ENCODE measurements around the gene CLIP2.
"Not testable (repeated sequence)": the region's sequence is repeated elsewhere in the genome, so short reads cannot be mapped to it uniquely, and the experiment has no call there.

Gene CLIP2

DNA sequence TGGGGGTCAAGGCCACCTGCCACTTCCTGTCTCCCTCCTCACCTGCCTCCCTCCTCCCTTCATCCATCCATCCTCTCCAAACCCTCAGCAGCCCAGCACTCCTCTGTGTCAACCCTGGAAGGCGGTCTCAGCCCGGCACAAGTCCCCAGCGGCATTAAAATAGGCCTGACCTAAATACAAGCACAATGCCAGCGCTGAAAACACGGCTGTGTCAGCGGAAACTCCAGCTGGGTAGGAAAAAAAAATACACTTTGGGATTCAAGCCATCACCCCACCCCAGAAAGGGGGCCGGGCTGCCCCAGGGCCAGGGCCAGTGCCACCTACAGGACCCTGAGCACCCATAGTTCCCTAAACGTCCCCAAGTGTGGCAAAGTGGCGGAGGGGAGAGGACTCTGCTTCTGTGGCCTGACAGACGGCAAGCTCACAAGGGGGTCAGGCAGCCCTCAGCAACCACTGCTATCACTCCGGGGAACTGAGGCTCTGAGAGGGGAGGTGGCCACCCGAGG lies 141.8 kb downstream of the CLIP2 start:
- no peak for DNase-seq (ENCODE audit: low read depth)

DNA sequence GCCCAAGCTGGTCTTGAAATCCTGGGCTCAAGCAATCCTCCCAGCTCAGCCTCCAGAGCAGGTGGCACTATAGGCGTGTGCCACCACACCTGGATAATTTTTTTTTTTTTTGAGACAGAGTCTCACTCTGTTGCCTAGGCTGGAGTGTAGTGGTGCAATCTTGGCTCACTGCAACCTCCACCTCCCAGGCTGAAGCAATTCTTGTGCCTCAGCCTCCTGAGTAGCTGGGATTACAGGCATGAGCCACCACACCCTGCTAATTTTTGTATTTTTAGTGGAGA lies 148.0 kb downstream of the CLIP2 start:
- DNase-seq (ENCODE audit: low read depth), result not testable (repeated sequence)

DNA sequence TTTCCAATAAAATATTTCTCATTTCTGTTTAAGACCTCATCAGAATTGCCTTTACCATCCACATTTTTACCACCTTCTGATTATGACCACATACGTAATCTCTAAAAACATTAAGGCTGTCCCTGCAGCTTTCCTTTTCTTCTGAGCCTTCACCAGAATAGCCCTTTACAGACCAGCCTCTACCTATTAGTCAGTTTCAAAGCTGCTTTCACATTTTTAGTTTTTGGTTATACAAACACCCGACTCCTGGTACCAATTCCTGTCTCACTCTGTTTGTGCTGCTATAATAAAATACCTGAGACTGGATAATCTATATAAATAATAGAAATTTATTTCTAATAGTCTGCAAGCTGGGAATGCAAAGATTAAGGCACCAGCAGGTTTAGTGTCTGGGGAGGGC lies 149.1 kb downstream of the CLIP2 start:
- DNase-seq (ENCODE audit: low read depth), result no peak

DNA sequence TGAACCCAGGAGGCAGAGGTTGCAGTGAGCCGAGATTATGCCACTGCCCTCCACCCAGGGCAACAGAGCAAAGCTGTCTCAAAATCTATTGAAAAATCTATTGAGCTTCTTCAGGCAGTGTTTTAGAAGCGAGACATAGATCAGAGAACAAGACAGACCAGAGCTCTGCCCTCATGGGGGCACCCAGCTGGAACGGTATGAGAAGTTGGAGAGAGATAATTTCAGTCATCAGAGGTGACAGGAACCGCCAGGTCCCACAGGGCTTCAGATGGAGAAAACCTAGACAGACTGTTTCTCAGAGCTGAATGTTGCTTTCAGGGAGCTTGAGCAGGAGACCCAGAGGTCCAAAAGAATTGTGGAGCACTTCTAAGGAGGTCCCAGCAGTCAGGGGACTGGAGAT lies 150.3 kb downstream of the CLIP2 start:
- no peak for DNase-seq (ENCODE audit: low read depth)

DNA sequence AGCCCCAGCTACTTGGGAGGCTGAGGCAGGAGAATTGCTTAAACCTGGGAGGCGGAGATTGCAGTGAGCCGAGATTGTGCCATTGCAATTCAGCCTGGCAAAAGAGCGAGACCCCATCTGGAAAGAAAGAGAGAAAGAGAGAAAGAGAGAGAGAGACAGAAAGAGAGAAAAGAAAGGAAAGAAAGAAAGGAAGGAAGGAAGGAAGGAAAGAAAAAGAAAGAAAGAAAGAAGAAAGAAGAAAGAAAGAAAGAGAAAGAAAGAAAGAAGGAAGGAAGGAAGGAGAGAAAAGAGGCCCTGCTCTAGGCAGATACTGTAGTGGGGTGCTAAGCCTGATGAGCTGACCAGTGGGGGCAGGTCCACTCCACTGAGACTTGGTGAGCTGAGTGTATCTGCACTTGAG lies 150.9 kb downstream of the CLIP2 start:
- not testable (repeated sequence) for DNase-seq (ENCODE audit: low read depth)

DNA sequence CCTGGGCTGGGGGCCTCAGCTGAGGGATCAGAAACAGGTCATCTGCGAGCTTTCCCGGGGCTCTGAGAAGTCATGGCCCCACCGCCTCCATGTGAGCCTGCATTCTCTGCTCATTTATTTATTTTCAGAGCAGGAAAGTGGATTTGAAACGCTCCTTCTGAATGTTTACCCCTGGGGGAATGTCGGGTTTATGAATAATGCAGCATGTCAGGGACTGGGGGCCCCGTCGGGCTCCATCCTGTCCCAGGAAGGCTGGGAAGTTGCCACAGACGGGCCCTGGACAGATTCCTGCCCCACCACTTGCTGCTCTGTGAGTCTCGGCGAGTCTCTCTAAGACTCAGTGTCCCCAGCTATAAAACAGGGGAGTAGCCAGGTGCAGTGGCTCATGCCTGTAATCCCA lies 152.6 kb downstream of the CLIP2 start:
- no peak for DNase-seq (ENCODE audit: low read depth)

DNA sequence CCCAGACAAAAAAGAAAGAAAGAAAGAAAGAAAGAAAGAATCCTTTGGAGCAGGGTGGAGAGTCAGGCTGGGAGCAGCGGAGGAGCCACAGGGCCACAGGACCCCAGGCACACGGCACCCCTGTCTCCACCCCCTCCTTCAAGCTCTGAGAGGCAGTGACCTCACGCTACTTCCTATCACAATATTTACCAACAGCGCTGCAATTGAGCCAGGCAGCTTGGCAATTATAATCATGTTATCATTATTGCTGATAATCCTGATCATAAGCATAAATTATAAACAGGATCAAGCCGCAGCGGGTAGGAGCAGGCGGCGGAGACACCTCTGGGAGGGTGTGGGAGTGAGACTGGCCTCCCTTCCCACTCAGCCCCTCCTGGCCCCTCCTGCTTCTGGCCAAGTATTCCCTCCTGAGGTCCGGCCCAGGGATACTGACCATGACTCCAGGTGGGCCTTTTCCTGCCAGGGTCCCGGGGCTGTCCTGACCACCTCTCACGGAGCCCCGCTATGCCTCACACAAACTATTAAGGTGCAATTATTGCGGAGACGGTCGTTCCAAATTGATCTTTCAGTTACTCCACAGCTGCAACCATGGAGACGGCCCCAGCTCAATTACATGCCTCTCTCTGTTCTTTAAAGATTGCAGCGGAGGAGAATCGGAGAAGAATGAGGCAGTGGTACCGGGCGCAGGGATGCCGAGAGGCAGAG lies 154.5 kb downstream of the CLIP2 start:
- no peak for DNase-seq (ENCODE audit: low read depth)

DNA sequence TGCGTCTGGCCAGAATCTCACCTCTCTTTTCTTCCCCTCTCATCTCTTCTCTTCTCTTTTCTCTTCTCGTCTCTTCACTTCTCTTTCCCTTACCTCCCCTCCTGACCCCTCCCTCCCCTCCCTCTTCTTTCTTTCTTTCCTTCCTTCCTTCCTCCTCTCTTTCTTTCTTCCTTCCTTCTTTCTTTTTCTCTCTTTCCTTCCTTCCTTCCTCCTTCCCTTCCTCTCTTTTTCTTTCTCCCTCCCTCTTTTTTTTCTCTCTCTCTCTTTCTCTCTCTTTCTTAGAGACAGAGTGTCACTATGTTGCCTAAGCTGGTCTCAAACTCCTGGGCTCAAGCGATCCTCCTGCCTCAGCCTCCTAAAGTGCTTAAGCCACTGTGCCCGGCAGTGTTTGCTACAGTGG lies 159.9 kb downstream of the CLIP2 start:
- DNase-seq (ENCODE audit: low read depth), result no peak

DNA sequence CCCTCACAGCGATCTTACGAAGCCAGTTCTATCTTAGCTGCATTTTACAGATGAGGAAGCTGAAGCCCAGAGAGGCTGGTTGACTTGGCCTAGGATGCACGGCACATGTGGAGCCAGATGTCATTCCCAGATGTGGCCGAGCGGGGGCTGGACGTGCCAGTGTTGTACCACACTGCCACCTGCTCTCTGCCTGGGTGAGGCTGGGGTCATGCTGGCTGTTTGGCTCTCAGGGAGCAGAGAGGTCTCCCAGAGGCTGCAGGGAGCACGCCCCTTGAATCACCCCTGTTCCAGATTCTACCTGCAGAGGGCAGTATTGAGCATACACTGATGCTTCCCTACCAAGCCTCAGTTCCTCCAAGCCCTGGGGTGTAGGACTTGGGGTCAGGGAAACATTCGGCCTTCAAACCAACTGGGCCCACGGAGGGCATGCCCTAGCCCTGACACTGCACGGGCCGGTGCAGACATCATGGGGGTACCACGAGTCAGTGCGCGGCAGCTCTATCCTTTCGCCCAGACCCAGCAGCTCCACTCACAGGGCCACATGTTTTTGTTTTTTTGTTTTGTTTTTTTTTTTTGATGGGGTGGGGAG lies 160.7 kb downstream of the CLIP2 start:
- DNase-seq (ENCODE audit: low read depth), result peak; percentile 26

DNA sequence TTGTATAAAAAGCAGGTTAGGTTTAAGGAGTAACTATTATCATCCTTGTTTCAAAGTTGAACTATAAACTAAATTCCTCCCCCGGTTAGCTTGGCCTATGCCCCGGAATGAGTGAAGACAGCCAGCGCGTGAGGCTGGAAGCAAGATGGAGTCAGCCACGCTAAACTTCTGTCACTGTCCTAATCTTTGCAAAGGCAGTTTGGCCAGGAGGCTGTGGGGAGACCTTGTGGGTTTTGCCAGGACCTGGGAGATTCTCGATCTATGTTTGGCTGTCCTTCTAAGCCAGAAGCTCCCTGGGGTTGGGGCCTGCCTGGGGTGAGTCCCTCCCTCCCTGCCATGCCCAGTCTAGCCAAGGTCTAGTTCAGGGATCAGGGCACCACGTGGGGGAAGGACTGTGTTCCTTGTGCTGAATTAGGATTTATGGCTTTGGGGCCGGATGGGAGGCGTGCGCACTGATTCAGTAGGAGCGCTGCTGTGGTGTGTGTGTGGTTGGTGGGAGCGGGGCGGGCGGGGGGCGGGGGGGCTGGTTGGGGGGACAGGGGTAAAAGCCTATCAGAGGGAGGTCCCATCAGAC lies 163.6 kb downstream of the CLIP2 start:
- DNase-seq (ENCODE audit: low read depth), result no peak

DNA sequence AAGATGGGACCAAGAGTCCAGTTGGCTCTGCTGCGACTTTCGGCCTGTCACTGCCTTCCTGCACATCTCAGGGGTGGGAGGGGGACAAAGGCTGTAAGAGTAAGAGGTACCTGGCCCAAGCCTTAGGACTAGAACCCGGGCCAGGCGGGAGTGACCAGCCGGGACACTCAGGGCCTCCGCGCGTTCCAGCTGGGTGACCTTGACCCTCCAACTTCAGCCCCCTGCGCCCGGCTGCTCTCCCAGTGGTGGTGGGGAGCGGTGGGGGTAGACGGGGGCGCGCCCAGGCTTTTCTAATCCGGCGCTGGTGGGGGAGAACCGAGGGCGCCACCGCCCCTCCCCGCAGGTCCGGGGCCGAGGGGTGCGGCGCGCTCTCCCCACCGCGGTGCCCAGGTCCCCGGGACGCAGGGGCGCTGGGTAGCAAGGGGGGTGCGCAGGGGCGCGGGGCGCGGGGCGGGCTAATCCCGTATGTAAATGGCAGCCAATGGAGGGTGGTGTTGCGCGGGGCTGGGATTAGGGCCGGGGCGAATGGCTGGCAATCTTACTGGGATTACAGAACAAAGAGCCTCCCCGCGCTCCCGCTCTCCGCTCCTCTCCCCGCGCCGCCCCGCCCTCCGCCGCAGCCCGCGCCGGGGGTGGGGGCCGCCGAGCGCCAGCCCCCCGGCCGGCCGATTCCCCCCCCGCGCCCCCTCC lies 164.3 kb downstream of the CLIP2 start, which contains the start of gene GTF2IRD1:
TSS of gene GTF2IRD1 (plus strand) at position 585 of the 690 bp plus-strand sequence. CDS start 54,175 bp downstream, outside the sequence.
- peak; percentile 20 for DNase-seq (ENCODE audit: low read depth)

DNA sequence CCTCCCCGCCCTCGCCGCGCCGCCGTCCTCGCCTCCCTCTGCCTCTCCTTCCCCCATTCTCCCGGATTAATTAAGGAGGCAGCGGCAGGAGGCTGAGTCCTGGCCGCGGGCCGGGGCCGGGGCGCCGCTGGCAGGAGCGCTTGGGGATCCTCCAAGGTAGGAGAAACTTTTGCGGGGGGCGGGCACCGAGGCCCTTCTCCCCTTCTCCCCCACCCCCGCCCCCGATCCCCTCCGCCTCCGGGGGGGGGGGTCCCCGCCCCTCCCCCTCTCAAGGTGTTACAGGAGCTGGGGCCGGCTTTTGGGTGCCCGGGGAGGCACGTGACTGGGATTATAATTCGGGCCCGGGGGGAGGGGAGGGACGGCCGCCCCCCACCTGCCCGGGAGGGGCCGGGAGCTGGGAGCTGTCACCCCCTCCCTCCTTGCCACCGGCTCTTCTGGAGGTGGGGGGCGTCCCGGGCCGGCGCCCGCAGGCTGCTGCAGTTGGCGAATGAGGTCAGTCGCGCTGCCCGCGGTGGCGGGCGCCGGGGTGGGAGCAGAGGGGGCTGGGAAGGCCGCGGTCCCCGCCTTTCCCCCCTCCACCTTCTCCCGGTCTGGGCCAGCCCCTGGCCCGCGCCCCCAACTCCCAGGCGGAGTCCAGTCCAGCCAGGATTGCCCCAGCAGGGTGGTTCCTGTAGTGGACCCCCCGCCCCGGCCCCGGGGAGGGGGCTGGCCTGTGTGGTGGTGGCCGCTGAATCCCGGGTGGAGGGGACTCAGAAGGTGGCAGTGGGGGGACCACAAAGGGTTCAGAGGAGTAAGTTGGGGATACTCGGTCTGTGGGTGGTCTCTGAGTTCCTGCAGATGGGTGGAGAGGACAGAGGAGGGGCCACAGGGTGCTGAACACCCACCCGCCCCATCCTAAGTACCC lies 165.1 kb downstream of the CLIP2 start:
- DNase-seq (ENCODE audit: low read depth), result no peak

DNA sequence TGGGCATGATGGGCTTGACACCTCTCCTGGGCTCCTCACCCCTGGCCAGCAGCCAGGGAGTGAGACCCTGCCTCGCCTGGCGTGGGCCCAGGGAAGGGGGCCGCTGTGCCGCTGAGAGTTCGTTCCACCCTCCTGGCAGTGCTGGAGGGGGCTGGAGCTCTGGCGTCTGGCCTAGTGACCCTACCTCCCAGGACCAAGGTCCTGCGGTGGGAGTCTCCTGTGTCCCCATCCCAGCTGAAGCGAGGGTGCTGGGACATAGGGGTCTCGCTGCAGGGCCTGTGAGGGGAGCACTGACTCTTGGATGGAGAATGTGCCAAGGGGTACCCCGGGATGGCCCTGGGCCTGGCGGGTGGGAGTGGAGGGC lies 165.7 kb downstream of the CLIP2 start:
- no peak for DNase-seq (ENCODE audit: low read depth)

DNA sequence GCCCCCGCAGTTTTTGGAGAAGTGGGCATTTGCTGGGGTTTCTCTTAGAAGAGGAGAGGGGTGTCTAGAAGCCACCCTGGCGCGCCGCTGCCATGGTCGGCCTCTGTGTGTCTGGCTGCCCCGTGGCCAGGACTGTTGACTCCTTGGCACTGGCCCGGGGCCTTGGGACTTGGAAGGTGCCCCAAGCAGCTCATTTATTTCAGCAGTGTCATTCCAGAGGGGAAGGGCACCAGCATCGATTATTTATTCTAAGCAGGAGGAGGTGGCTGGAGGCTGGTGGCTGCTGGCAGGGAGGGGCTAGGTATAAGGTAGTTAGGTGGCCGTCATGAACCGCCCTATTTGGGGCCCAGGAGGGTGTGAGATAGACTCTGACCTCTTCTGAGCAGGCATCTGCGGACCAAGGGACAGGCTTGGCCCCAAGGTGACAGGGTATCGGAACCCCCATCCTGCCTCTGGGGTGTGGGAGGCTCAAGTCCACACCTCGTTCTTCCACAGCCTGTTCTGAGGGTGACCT lies 166.1 kb downstream of the CLIP2 start:
- no peak for DNase-seq (ENCODE audit: low read depth)

Measured in stimulated activated CD8-positive, alpha-beta memory T cell treated with anti-CD3 and anti-CD28 coated beads, Interleukin-15, amount 100 ng/mL, for 24 hours (primary cell).